ENCODE data around the gene FAM219A.

Gene FAM219A

GRCh38 chr9:34400686-34401602 lies 57.4 kb downstream of the FAM219A start:
- DNase-seq (ENCODE audit: low read depth): no peak

- DNase-seq (ENCODE audit: low read depth): no peak
Measured at GRCh38 chr9:34400275-34400674, 58.1 kb downstream of the FAM219A start.

- DNase-seq (ENCODE audit: low read depth): no peak
Measured at GRCh38 chr9:34399729-34400128, 58.6 kb downstream of the FAM219A start.

- DNase-seq (ENCODE audit: low read depth): no peak
Measured at GRCh38 chr9:34398875-34399274, 59.5 kb downstream of the FAM219A start.

- DNase-seq (ENCODE audit: low read depth): no peak
Measured at GRCh38 chr9:34396276-34397214, 61.8 kb downstream of the FAM219A start.

GRCh38 chr9:34392511-34392910 lies 65.9 kb downstream of the FAM219A start:
- DNase-seq (ENCODE audit: low read depth): no peak

GRCh38 chr9:34387239-34387638 lies 71.1 kb downstream of the FAM219A start:
- no peak for DNase-seq (ENCODE audit: low read depth)

GRCh38 chr9:34386656-34387055 lies 71.7 kb downstream of the FAM219A start:
- DNase-seq (ENCODE audit: low read depth): no peak

- DNase-seq (ENCODE audit: low read depth): no peak
Measured at GRCh38 chr9:34385561-34386230, 72.7 kb downstream of the FAM219A start.

GRCh38 chr9:34384368-34385165 lies 73.8 kb downstream of the FAM219A start:
- DNase-seq (ENCODE audit: low read depth): no peak

GRCh38 chr9:34383904-34384303 lies 74.5 kb downstream of the FAM219A start:
- no peak for DNase-seq (ENCODE audit: low read depth)

GRCh38 chr9:34382879-34383278 lies 75.5 kb downstream of the FAM219A start:
- no peak for DNase-seq (ENCODE audit: low read depth)

- DNase-seq (ENCODE audit: low read depth): no peak
Measured at GRCh38 chr9:34382054-34382453, 76.3 kb downstream of the FAM219A start.

GRCh38 chr9:34381323-34381722 lies 77.0 kb downstream of the FAM219A start:
- no peak for DNase-seq (ENCODE audit: low read depth)

- DNase-seq (ENCODE audit: low read depth): peak; percentile 67
Measured at GRCh38 chr9:34380511-34381315, 77.7 kb downstream of the FAM219A start.

GRCh38 chr9:34380034-34380510 lies 78.3 kb downstream of the FAM219A start:
- DNase-seq (ENCODE audit: low read depth): no peak

GRCh38 chr9:34379334-34380033 lies 78.9 kb downstream of the FAM219A start:
- DNase-seq (ENCODE audit: low read depth): peak; percentile 73

- no peak for DNase-seq (ENCODE audit: low read depth)
Measured at GRCh38 chr9:34378376-34379060, 79.9 kb downstream of the FAM219A start.

- no peak for DNase-seq (ENCODE audit: low read depth)
Measured at GRCh38 chr9:34377404-34377746, 81.0 kb downstream of the FAM219A start.
